ENCODE data around the gene NPFF. TPM values are rescaled to one million over a fixed set of nuclear protein-coding genes. Genes with fewer than 3 reads are reported as not detected.

NPFF gene
- total and polyA plus RNA-seq, 2 of the 13 experiments (the other 11 are each of a cell fraction or from before 2014, with no cell fraction given): not detected

GRCh38 chr12:53500776-53501614, 6.3 kb downstream of the NPFF start, which contains the start of gene TARBP2 (continued):
- TF ChIP-seq USF2 (IDR thresholded peaks at IDR 0.05; ENCODE audit: low read depth, low read length): no peak
- TF ChIP-seq USF2 (CRISPR knock-in tag; IDR thresholded peaks at IDR 0.05; ENCODE audit: borderline replicate concordance): peak; percentile 46; the same call in 1 of the 2 replicates
- TF ChIP-seq SRF (IDR thresholded peaks at IDR 0.05; ENCODE audit: low read depth, low read length): no peak
- TF ChIP-seq STAT6 (CRISPR knock-in tag; IDR thresholded peaks at IDR 0.05; ENCODE audit: borderline replicate concordance): no peak
- TF ChIP-seq NKX3-1 (CRISPR knock-in tag; IDR thresholded peaks at IDR 0.05): peak; percentile 69; the same call in 1 of the 2 replicates
- no peak for TF ChIP-seq ZNF12 (CRISPR knock-in tag; IDR thresholded peaks at IDR 0.05)
- 0 out of 2 replicates have a peak, but pooled peaks have one; percentile 20 for TF ChIP-seq ATF6 (CRISPR knock-in tag; conservative IDR thresholded peaks at IDR 0.05)
- TF ChIP-seq PTBP1 (IDR thresholded peaks at IDR 0.05; ENCODE audit: low read depth, low read length, poor library complexity, severe bottlenecking): no peak
- no peak for TF ChIP-seq ELF4 (CRISPR knock-in tag; IDR thresholded peaks at IDR 0.05; ENCODE audit: borderline replicate concordance)
- no peak; the same call in 1 of the 2 replicates for TF ChIP-seq ZNF333 (CRISPR knock-in tag; IDR thresholded peaks at IDR 0.05; ENCODE audit: borderline replicate concordance)
- peak; percentile 100 for TF ChIP-seq ZNF687 (CRISPR knock-in tag; IDR thresholded peaks at IDR 0.05)
- TF ChIP-seq ZNF672 (CRISPR knock-in tag; IDR thresholded peaks at IDR 0.05): no peak
- 0 out of 2 replicates have a peak, but pooled peaks have one; percentile 79 for TF ChIP-seq ZNF616 (CRISPR knock-in tag; IDR thresholded peaks at IDR 0.05; ENCODE audit: low read depth)
- 0 out of 2 replicates have a peak, but pooled peaks have one; percentile 23 for TF ChIP-seq DDIT3 (CRISPR knock-in tag; IDR thresholded peaks at IDR 0.05)
- TF ChIP-seq YEATS4 (CRISPR knock-in tag; IDR thresholded peaks at IDR 0.05; ENCODE audit: borderline replicate concordance): peak; percentile 97
- TF ChIP-seq MEF2D (CRISPR knock-in tag; IDR thresholded peaks at IDR 0.05): peak; percentile 62
